RWPE1 (cell line): ENCODE results near the gene FOXL3.

ENCODE experiments used
- CTCF ChIA-PET: fragments of 350-600 bp; sonication (Branson Sonifier 250); formaldehyde crosslinking; extraction: SDS; loops from one replicate; lab custom pipeline; 2021; lab: Yijun Ruan, JAX
- POLR2A ChIA-PET: fragments of 400-600 bp; formaldehyde crosslinking; extraction: SDS; loops from one replicate; lab custom pipeline; 2020; ENCODE audit warnings: antibody characterized with exemption; ENCODE audit not compliant: low non-redundant PET; lab: Yijun Ruan, JAX
- DNase-seq: peaks from one replicate; pipeline ENCODE4 v3.0.0; 2012; ENCODE audit warnings: low spot score
- H3K27ac ChIP-seq: fragments of 450-650 bp; 2 replicates; pipeline ENCODE4 v1.5.1; 2017
- TF ChIP-seq, protein P1 (sequence below): fragments of 450-650 bp; conservative IDR thresholded peaks from 2 replicates; pipeline ENCODE4 v1.5.1; 2017; ENCODE audit warnings: low read depth, mild to moderate bottlenecking

The FOXL3 gene

DNA sequence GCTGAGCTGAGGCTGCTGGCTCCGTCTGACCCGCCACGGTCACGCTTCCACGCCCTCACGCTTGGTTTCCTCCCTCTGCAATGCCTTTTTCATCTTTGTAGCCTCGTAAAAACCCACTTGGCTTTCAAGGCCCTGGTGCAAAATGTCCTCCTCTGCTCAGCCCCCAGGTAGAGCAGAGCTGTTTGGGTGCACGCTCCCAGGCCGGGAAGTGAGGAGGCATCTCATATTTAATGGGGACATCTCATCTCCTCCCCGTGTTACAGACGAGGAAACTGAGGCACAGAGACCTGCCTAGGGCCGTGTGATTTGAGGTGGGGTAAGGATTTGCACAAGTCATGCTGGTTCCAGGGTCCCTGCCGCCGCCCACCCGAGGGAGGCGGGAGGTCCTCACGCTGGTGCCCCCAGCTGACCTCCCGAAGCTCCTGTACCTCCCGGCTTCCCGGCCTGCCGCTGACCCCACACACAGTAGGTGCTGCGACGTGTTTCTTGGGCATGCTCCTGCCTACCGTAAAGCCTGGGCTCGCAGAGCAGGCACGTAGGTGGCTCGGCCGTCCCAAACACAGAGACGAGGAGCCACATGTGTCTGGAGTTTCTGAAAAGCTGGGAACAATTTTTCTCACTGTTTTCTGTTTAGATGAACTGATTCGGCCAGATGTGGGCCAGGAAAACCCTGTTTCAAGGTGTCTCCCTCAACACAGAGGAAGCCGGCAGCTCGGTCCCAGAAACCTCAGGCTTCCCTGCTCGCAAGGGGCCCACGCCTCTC, 11.5 kb downstream of the FOXL3 start:
- no peak overlapping the region for H3K27ac ChIP-seq
- CTCF ChIA-PET = no interaction called here

DNA sequence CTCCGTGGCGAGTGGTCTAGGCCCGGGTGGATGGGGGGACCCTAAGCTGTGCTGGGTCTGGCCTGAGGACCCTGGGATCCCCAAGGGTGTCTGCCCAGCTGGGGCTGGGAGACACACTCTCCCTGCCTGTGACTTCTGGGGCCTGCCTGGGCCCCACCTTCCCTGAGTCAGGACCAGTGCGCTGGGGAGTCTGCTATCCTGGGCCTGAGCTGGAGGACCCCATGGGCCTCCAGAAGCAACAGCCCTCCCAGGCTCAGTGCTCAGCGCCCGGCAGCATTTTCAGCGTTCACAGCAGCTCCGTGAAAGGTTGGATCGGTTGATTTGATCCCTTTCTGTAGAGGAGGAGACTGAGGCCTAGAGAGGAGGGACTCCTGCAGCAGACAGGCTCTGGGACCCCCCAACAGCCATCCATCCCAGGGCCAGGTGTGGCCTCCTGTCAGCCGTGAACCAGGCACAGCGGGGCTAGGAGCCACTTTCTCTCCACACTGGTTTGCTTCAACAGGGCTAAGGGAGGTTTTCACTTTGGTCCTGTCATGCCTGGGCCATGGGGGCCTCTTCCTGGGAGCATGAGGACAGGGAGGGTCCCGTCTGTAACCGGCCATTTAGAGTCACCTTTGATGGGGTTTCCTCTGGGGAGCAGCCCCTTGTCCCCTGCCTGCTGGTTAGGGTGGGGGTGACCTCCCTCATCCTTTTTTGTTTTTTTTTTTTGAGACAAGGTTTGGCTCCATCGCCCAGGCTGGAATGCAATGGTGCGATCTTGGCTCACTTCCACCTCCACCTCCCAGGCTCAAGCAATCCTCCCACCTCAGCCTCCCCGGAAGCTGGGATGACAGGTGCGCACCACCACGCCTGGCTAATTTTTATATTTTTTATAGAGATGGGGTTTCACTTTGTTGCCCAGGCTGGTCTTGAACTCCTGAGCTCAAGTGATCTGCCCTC, 12.4 kb downstream of the FOXL3 start:
- TF ChIP-seq, protein P1, sequence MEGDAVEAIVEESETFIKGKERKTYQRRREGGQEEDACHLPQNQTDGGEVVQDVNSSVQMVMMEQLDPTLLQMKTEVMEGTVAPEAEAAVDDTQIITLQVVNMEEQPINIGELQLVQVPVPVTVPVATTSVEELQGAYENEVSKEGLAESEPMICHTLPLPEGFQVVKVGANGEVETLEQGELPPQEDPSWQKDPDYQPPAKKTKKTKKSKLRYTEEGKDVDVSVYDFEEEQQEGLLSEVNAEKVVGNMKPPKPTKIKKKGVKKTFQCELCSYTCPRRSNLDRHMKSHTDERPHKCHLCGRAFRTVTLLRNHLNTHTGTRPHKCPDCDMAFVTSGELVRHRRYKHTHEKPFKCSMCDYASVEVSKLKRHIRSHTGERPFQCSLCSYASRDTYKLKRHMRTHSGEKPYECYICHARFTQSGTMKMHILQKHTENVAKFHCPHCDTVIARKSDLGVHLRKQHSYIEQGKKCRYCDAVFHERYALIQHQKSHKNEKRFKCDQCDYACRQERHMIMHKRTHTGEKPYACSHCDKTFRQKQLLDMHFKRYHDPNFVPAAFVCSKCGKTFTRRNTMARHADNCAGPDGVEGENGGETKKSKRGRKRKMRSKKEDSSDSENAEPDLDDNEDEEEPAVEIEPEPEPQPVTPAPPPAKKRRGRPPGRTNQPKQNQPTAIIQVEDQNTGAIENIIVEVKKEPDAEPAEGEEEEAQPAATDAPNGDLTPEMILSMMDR = no peak
- no peak for DNase-seq
- ChIA-PET CTCF (no interaction called here), POLR2A (no interaction called here)
- H3K27ac ChIP-seq = no peak overlapping the region

More for the DNA sequence above, 11.5 kb downstream of the FOXL3 start:
- no peak for DNase-seq
- POLR2A ChIA-PET = no interaction called here
- TF ChIP-seq, protein P1 = no peak

DNA sequence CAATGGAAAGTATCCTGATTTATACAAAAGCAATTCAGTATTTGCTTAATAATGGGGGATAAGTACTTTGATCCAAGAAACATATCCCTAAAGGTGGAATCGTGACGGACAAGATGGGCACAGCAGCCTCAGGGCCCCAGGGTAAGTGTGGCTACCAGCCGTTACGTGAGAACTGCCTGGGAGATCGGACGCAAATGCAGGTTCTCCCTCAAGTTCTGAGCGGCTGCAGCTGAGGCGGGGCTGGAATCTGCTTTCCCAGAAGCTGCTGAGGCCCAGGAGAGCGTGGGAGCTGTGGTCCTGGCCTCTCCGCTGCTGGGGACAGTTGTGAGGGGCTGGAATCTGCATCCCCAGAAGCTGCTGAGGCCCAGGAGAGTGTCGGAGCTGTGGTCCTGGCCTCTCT, 13.5 kb downstream of the FOXL3 start:
- ChIA-PET CTCF (no interaction called here), POLR2A (no interaction called here)
- no peak for DNase-seq
- TF ChIP-seq, protein P1 = no peak
- H3K27ac ChIP-seq = no peak overlapping the region

DNA sequence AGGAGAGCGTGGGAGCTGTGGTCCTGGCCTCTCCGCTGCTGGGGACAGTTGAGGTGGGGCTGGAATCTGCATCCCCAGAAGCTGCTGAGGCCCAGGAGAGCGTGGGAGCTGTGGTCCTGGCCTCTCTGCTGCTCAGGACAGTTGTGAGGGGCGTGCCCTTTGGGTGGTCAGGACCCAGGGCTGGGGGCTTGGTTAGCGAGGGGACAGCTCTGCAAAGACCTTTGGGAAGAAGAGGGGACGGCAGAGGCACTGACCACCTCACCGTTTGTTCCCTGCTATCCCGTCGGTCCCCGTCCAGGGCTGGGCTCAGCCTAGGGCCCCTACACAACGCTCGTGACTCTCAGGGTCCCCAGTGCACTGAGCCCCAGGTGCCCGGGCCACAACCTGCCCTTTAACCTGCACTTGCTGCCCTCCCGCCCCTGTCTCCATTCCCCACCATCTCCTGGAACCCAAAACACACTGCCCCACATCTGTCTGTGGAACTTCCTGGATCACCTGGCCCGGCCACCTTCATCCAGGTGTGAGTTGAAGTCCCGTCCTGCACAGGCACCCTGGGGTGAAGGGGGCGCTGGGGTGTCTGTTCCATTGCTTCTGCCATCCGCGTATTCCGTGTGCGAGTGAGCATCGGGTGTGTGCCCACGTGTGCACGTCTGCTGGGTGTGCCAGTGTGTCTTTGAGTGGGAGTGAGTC, 14.1 kb downstream of the FOXL3 start:
- DNase-seq = no peak
- TF ChIP-seq, protein P1 = no peak
- POLR2A ChIA-PET = no interaction called here
- CTCF ChIA-PET = no interaction called here
- H3K27ac ChIP-seq = no peak overlapping the region

DNA sequence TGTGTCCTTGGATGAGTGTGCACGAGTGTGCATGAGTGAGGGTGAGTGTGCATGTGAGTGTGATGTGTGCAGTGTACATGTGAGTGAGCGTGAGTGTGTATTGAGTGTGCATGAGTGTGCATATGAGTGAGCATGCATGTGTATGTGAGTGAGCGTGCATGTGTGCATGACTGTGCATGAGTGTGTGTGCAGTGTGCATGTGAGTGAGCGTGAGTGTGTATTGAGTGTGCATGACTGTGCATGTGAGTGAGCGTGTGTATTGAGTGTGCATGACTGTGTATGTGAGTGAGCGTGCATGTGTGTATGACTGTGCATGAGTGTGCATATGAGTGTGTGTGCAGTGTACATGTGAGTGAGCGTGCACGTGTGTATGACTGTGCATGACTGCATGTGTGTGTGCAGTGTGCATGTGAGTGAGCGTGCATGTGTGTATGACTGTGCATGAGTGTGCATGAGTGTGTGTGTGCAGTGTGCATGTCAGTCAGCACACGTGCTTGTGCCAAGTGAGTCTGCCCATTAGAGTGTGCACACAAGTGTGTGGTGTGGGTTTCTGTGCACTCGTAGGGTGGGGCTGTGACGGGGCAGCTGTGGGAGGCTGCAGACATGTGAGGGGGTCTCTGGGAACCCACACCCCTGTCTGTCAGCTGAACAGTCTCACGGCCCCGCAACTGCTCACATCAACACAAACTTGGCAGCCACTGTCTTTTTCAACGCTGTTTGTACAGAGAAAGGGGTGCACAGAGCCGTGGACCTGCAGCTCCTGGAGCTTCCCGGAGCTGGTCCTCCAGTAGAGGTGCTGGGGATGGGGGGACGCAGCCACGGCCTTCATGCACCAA, 14.8 kb downstream of the FOXL3 start:
- POLR2A ChIA-PET = no interaction called here
- H3K27ac ChIP-seq = no peak overlapping the region
- CTCF ChIA-PET = interaction anchor here (0.6 kb wide), 1 partner anchor 41 kb away, joined by 3 read pairs; no protein-coding TSS in a partner anchor
- TF ChIP-seq, protein P1 = no peak
- DNase-seq = no peak
